Measurements from ENCODE around the gene CCHCR1. TPM values are rescaled to one million over a fixed set of nuclear protein-coding genes. Genes with fewer than 3 reads are reported as not detected.

CCHCR1 gene
- total and polyA plus RNA-seq, 9 of the 15 experiments (the other 6 are each of a cell fraction or from before 2014, with no cell fraction given), result 1.2 to 47.3 (median 32.0) TPM

DNA sequence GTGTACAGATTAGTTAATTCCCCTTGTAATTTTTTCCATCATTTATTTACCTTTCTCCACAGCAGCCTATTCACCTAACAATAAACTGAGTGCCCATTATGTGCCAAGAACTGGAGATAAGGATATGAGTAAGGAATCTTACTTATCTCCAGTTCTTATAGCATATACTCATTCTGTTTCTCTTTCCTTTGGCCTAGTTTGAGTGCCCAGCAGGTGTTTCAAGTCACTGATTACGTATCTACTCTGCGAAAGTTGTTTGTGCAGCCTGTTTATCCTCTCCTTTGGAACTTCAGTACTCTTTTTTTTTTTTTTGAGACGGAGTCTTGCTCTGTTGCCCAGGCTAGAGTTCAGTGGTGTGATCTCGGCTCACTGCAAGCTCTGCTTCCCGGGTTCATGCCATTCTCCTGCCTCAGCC lies 30.2 kb upstream of the CCHCR1 start:
- Histone ChIP-seq H3K9me3 (replicated peaks; ENCODE audit: control insufficient read depth, insufficient read depth, low read depth, low read length) (no peaks in the 10 kb centered on the region), H3K4me1 (replicated peaks in 1 of 2; ENCODE audit: control insufficient read depth in 2 of 2, insufficient read depth in 2 of 2, low read length in 2 of 2) (no peaks in the 10 kb centered on the region; a peak in 1 of 5 replicates), H3K79me2 (ENCODE audit: control insufficient read depth, insufficient read depth, low read length) (no peaks in the 10 kb centered on the region), H3K4me3 (no peak overlapping the region), H3K27me3 (ENCODE audit: control insufficient read depth in 2 of 2, insufficient read depth in 2 of 2, low read length in 2 of 2) (no peaks in the 10 kb centered on the region), H3K9me1 (ENCODE audit: control insufficient read depth, insufficient read depth, low read length) (no peaks in the 10 kb centered on the region), H3K4me2 (ENCODE audit: insufficient read depth, low read length) (no peak overlapping the region), H3K36me3 (ENCODE audit: control insufficient read depth, insufficient read depth, low read length) (no peaks in the 10 kb centered on the region), H3K9ac (ENCODE audit: insufficient read depth in 1 of 2, low read depth in 2 of 2, low read length in 2 of 2) (no peak overlapping the region), H3K27ac (ENCODE audit: extremely low read depth, low read depth, low read length) (no peak overlapping the region), H2AFZ (ENCODE audit: low read depth, low read length) (no peak overlapping the region), H4K20me1 (replicated peaks; ENCODE audit: control insufficient read depth, insufficient read depth, low read length) (no peaks in the 10 kb centered on the region)
- intact Hi-C loops (cut with micrococcal nuclease), result no loop called here
- DNase-seq (ENCODE audit: extremely low read depth in 1 of 4, low spot score in 3 of 4), result no peak
- no TSS peak for BruUV-seq (replicated peaks)
- FAIRE-seq, result no peak
- CTCF ChIA-PET (ENCODE audit: low intra/inter-chr PET ratio), result no interaction called here
- in situ Hi-C loops (cut with MboI), result no loop called here
- ATAC-seq, result no peak
- POLR2A ChIA-PET, result no interaction called here
- WGBS (ENCODE audit: insufficient coverage, low coverage, missing lambda C conversion rate), result 51% methylated on average over 4 of the region's 5 CpGs
- TF ChIP-seq E2F5 (CRISPR knock-in tag; IDR thresholded peaks at IDR 0.05) (no peak), NELFE (IDR thresholded peaks at IDR 0.05; ENCODE audit: insufficient read depth, insufficient read length) (no peak), ZBTB2 (IDR thresholded peaks at IDR 0.05) (no peak), BCL6 (CRISPR knock-in tag; IDR thresholded peaks at IDR 0.05) (no peak), ZNF384 (IDR thresholded peaks at IDR 0.05; ENCODE audit: low read depth, low read length) (no peak), GTF2A2 (tag; IDR thresholded peaks at IDR 0.05) (no peak), ZNF75A (CRISPR knock-in tag; IDR thresholded peaks at IDR 0.05) (no peak), NR4A1 (CRISPR knock-in tag; IDR thresholded peaks at IDR 0.05) (no peak), NR4A1 (tag; IDR thresholded peaks at IDR 0.05) (no peak)
- TF ChIP-seq, protein P1, sequence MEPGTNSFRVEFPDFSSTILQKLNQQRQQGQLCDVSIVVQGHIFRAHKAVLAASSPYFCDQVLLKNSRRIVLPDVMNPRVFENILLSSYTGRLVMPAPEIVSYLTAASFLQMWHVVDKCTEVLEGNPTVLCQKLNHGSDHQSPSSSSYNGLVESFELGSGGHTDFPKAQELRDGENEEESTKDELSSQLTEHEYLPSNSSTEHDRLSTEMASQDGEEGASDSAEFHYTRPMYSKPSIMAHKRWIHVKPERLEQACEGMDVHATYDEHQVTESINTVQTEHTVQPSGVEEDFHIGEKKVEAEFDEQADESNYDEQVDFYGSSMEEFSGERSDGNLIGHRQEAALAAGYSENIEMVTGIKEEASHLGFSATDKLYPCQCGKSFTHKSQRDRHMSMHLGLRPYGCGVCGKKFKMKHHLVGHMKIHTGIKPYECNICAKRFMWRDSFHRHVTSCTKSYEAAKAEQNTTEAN (CRISPR knock-in tag; IDR thresholded peaks at IDR 0.05), result no peak
